GM18499 (cell line): Measurements from ENCODE around the gene GPHN.
"Not testable (repeated sequence)": the region's sequence is repeated elsewhere in the genome, so short reads cannot be mapped to it uniquely, and the experiment has no call there.

Experiments used
- ATAC-seq: cut with Tn5 transposase; IDR thresholded peaks from one replicate; pipeline ENCODE4 v1.9.1; 2021; ENCODE audit warnings: moderate number of reproducible peaks; ENCODE audit not compliant: insufficient read depth, unreplicated experiment

GPHN gene

GRCh38 chr14:67002994-67003753, 495.2 kb downstream of the GPHN start:
- no peak for ATAC-seq

DNA sequence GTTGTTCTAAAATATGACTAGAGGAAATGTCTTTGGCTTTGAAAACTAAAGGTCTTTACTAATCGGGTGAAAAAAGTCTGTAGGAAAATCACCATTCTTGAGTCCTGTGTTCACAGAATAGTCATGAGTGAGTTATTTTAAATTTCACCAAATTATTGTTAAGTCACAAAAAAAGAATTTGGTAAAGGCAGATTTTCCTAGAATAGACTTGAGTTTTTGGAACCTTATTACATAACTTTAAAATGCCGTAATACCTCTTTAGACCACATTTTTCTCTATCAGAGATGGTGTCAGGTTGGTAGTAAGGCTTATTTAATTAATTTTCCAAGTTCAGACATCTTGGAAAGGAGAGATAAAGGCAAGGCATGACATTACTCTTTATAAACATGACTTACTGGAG, 496.6 kb downstream of the GPHN start:
- ATAC-seq = no peak

- ATAC-seq = no peak
Observed at GRCh38 chr14:67010602-67011001, 502.7 kb downstream of the GPHN start.

DNA sequence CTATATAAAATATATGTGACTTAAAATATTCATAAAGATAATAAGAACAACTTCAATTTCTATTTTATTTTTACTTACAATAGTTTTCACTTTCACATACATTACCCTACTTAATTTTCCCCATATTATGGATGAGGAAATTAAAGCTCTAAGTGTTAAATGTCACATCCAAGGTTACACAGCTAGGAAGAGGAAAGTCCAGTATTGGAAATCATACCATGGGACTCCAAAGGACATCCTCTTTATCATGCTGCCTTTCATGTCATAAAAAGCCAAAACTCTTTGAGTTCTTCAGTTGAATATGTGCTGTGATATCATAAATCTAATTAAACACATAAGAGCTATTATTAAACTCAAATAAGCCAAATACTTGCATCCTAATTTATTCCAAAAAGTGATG, 508.9 kb downstream of the GPHN start:
- ATAC-seq = no peak

DNA sequence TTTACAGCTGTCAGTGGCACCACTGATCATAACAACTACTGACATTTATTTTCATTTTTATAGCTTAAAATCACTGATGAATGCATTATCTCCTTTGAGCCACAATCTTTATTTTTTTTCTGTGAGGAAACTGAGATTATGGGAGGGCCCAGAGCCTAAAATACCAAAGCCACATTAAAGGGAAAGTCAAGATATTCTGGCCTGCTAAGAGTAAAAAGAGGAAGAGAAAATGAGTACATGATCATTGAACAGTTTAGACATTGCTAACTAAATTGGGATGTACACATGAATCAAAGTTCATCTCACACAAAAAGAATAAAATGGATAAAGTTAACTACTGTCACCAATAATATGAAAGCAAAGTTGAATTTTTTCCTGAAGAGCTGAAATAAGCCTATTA, 510.8 kb downstream of the GPHN start:
- peak; percentile 72 for ATAC-seq

DNA sequence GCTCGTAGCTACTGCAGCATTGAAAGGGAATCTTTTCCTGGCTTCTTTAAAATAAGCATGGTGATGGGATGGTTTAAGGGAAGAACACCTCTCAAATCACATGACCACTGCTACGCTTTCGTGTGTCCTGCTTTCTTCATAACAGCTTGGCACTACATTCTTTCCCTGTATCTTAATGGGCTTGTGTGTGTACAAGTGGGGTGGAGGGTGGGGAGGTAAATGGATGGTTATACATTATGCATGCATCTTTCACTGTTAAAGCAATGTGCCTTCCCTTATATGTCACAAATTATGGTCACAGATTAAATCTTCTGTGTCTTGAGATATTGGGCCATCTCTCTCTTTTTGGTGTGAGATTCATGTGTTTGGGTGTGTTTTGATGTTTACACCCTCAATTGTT, 511.8 kb downstream of the GPHN start:
- no peak for ATAC-seq

- ATAC-seq = no peak
Observed at GRCh38 chr14:67031920-67032774, 524.2 kb downstream of the GPHN start.

DNA sequence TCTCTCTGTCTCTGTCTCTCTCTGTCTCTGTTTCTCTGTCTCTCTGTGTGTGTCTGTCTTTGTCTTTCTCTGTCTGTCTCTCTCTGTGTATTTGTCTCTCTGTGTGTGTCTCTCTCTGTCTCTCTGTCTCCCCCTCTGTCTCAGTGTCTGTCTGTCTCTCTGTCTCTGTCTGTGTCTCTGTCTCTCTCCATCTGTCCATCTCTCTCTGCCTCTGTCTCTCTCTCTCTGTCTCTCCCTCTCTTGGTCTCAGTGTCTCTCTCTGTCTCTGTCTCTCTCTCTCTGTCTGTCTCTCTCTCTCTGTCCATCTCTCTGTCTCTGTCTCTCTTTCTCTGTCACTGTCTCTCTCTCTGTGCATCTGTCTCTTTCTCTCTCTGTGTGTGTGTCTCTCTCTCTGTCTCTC, 537.5 kb downstream of the GPHN start:
- no peak for ATAC-seq

- no peak for ATAC-seq
Observed at GRCh38 chr14:67050896-67051295, 542.9 kb downstream of the GPHN start.

GRCh38 chr14:67056684-67057083, 548.7 kb downstream of the GPHN start:
- no peak for ATAC-seq

DNA sequence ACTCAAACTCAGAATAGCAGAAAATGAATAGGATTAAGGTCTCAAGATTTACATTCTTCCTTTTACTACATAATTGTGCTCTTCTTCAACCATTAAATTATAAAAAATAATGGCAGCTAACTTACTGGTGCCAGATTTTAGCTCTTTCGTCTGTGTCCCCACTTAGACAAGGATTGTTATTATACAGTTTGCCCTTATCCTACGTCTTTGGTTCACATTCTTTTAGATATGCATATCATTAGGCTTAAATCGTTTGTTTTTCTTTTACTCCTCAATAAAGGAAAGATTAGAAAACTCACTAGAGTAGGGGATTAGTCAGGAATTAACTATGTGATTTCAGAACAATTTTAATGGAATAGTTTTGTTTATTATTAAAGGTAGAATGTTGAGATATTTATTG, 551.6 kb downstream of the GPHN start:
- no peak for ATAC-seq

DNA sequence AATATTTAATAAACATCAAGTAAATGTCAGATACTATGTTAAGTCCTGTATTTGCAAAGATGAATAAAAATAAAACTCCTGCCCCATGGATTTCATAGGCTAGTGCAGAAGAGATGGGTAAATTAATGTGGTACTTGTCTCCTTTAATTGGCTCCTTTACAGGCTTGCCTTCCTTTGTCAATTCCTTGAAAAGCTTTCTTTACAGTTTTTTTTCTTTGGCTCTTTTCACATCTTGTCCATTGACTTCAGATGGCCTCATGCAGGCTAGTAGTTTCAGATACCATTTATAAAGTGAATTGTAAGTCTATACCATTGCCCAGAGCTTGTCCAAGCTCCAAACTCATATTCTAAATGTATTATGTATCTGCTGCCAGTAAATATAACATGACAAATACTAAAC, 552.6 kb downstream of the GPHN start:
- ATAC-seq = no peak

GRCh38 chr14:67067070-67067814, 559.3 kb downstream of the GPHN start:
- not testable (repeated sequence) for ATAC-seq

- ATAC-seq = no peak
Observed at GRCh38 chr14:67068251-67068650, 560.3 kb downstream of the GPHN start.

DNA sequence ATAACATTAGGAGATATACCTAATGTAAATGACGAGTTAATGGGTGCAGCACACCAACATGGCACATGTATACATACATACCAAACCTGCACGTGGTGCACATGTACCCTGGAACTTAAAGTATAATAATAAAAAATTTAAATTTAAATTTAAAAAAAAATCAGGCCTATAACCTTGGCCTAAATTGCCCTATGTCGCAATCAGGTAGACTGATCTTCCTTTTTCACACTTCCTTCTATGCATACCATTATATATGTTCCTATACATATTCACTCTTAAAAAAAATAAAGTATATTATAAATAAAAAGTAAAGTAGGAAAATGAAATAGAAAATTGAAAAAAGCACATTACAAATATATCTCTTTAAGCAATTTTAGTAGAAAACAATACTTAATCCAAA, 563.6 kb downstream of the GPHN start:
- no peak for ATAC-seq

GRCh38 chr14:67077921-67078320, 570.0 kb downstream of the GPHN start:
- ATAC-seq = no peak

DNA sequence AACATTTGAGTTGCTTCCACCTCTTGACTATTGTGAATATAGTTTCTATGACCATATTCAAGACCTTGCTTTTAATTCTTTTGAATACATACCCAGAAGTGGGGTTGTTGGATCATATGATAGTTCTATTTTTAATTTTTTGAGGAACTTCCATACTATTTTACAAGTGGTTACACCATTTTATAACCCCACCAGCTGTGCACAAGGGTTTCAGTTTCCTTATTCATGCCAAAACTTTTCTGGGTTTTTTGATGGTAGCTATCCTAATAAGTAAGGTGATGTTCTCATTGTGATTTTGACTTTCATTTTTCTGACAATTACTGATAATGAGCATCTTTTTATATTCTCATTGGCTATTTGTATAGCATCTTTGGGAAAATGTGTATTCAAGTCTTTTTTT, 571.9 kb downstream of the GPHN start:
- no peak for ATAC-seq

DNA sequence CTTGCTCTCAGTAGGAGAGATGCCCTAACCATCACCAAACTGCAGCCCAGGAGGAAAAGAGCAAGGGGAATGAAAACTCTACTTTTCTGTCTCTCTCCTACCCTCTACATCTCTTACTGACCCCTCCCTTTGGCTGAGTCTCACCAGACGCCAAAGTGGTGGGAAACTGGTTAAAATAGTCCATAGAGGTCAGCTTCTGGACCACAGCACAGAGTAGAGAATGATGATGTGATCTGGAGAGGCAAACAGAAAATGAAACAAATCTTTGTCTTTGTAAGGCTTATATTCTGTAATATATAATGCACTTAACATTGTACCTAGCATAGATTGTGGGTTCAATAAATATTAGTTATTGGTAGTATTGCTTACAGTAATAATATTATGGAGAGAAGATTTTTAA, 600.3 kb downstream of the GPHN start:
- ATAC-seq = no peak

DNA sequence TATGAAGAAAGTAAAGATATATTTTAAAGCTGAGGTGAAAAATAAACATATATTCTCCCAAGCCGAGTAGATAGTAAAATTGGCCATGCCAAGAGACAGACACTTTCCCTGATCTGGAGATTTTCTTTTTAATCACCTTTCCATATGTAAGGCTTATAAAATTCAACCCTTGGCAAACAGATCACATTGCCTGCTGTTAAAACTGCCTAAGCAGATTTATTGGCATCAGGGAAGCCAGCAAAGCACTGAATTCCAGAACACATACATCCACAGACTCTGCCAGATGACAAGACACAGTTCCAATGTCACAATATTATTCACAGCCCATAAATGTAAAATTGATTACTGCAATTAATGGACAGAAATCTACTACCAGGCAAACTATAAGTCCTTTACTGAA, 603.1 kb downstream of the GPHN start:
- ATAC-seq = no peak

DNA sequence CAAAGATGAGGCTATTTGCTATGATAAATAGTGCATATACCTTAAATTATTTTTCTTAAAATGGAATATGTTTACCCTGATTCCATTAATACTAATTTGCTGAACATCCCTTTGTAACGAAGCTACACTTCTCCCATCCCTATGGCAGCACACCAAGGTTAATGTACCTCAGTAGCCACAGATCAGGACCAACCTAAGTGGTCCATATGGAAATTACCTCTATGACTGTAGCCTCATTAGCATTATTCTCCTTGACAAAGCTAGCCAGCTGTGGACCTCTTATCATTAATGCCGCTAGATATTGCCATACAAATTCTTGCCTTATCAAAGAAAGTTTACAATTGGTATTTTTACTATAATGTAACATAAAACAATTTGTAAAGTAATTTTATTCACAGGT, 604.4 kb downstream of the GPHN start:
- ATAC-seq = no peak

DNA sequence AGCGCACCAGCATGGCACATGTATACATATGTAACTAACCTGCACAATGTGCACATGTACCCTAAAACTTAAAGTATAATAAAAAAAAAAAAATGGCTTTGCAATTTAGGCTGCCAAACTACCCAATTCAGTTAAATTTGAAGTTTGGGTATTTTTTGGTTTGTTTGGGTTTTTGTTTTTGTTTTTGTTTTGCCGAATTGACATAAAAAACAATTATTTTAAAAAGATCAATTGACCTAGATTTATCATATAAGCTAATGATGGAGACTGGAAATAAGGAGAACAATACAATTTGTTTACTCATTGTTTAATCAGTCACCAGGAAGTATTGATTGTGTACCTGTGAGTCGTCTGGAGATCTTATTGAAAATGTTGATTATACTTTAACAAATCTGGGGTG, 619.2 kb downstream of the GPHN start:
- ATAC-seq = no peak
